T-helper 17 cell (primary cell): ENCODE data around the gene PNLDC1. TPM values are rescaled to one million over a fixed set of nuclear protein-coding genes. Genes with fewer than 3 reads are reported as not detected.
"Not testable (repeated sequence)": the region's sequence is repeated elsewhere in the genome, so short reads cannot be mapped to it uniquely, and the experiment has no call there.

Experiments used
- ATAC-seq: fragments of 150-1000 bp; cut with Tn5 transposase; 2 replicates; pipeline ENCODE4 v1.10.0; 2021; ENCODE audit warnings: mild to moderate bottlenecking, moderate library complexity
- DNase-seq, 3 donors: peaks; one replicate each; pipeline versions ENCODE4 v3.0.0 to v3.0.0-alpha.2; 2020 to 2021
- H3K9me3 ChIP-seq: one replicate; pipeline ENCODE4 v1.7.0; 2013; ENCODE audit warnings: low read length, mild to moderate bottlenecking; ENCODE audit not compliant: control insufficient read depth, poor library complexity, severe bottlenecking
- H3K27ac Mint-ChIP-seq: one replicate; pipeline ENCODE4 v1.8.0; 2022; ENCODE audit warnings: mild to moderate bottlenecking, moderate library complexity, mixed read lengths
- H3K27me3 Mint-ChIP-seq: one replicate; pipeline ENCODE4 v1.8.0; 2022; ENCODE audit warnings: mixed read lengths
- H3K36me3 Mint-ChIP-seq: one replicate; pipeline ENCODE4 v1.8.0; 2022; ENCODE audit warnings: low read depth, mixed read lengths
- H3K4me1 Mint-ChIP-seq: one replicate; pipeline ENCODE4 v1.8.0; 2022; ENCODE audit warnings: mild to moderate bottlenecking, mixed read lengths
- H3K4me3 Mint-ChIP-seq: one replicate; pipeline ENCODE4 v1.8.0; 2022; ENCODE audit warnings: mild to moderate bottlenecking, moderate library complexity, mixed read lengths
- total RNA-seq, 4 donors: library from RNA in 2 of 4; stranded (reverse) in 2 of 4; gene quantifications; one replicate each; pipeline ENCODE4 v1.2.3 and lab custom pipeline; 2022 to 2026

PNLDC1 gene
- total RNA-seq, 2 donors from 2014 or later: 1.2 TPM; not detected in 1

DNA sequence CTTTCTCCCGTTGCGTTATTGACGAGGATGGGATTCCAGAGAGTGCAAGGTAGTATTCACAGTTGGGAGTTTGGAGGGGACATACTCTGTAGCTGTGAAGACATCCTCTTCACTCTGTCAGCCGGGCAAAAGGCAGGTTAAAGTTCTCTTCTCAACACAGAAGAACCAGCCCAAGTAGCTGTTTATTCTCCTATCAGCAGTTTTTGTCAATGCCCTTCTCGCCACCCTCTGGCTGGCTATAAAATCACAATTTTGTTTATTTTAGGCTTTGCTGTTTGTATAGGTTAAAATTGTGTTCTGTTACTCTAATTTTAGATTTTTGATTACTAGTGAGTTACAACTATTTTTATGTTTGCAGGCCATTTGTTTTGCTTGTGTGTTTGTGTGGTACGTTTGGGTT, 52.8 kb downstream of the PNLDC1 start:
- peaks cover 10% of the 10 kb centered on the region for H3K27me3 Mint-ChIP-seq
- DNase-seq: no peak

GRCh38 chr6:159853754-159854153, 53.7 kb downstream of the PNLDC1 start:
- Mint-ChIP-seq H3K27me3 (peaks cover 10% of the 10 kb centered on the region), H3K4me3 (no peak overlapping the region), H3K36me3 (no peaks in the 10 kb centered on the region), H3K4me1 (no peaks in the 10 kb centered on the region), H3K27ac (no peak overlapping the region)
- peaks cover 4% of the 10 kb centered on the region for H3K9me3 ChIP-seq
- no peak for ATAC-seq
- no peak for DNase-seq

More for the DNA sequence above, 52.8 kb downstream of the PNLDC1 start:
- peaks cover 4% of the 10 kb centered on the region for H3K9me3 ChIP-seq
- no peak overlapping the region for H3K27ac Mint-ChIP-seq
- H3K4me1 Mint-ChIP-seq: no peaks in the 10 kb centered on the region
- H3K4me3 Mint-ChIP-seq: no peak overlapping the region
- ATAC-seq: no peak
- H3K36me3 Mint-ChIP-seq: no peaks in the 10 kb centered on the region

- Mint-ChIP-seq H3K27ac (no peak overlapping the region), H3K4me1 (no peaks in the 10 kb centered on the region), H3K36me3 (peaks cover 3% of the 10 kb centered on the region), H3K4me3 (no peak overlapping the region), H3K27me3 (peaks cover 14% of the 10 kb centered on the region)
- DNase-seq: no peak
- peaks cover 4% of the 10 kb centered on the region for H3K9me3 ChIP-seq
- no peak for ATAC-seq
Measured at GRCh38 chr6:159854959-159855358, 54.9 kb downstream of the PNLDC1 start.

- peaks cover 13% of the 10 kb centered on the region for H3K4me1 Mint-ChIP-seq
- ATAC-seq (no peak), DNase-seq (no peak)
- H3K27ac Mint-ChIP-seq: no peak overlapping the region
- peaks cover 4% of the 10 kb centered on the region for H3K9me3 ChIP-seq
- H3K27me3 Mint-ChIP-seq: peaks cover 19% of the 10 kb centered on the region
- no peak overlapping the region for H3K4me3 Mint-ChIP-seq
- peaks cover 3% of the 10 kb centered on the region for H3K36me3 Mint-ChIP-seq
Measured at GRCh38 chr6:159858259-159858658, 58.2 kb downstream of the PNLDC1 start.

DNA sequence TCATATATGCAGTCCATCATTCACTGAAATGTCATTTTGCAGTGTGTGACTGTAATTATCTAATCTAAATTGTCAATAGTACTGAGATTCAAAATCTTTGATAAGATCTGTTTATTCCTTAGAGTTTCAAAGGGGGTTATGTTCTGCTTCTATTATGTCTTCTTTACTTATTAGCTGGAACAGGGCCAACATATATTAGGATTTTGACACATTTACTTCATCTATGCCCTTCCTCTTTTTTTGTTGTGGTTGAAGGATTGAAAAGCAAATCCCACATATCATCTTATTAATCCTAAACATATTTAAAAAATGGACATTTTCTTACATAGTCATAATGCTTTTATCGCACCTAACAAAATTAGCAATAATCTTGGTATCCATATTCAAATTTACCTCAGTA, 60.4 kb downstream of the PNLDC1 start:
- Mint-ChIP-seq H3K4me1 (peaks cover 13% of the 10 kb centered on the region), H3K36me3 (peaks cover 3% of the 10 kb centered on the region), H3K27ac (no peak overlapping the region), H3K4me3 (no peak overlapping the region), H3K27me3 (peaks cover 16% of the 10 kb centered on the region)
- ATAC-seq (no peak), DNase-seq (no peak)
- peaks cover 4% of the 10 kb centered on the region for H3K9me3 ChIP-seq

GRCh38 chr6:159862103-159862502, 62.0 kb downstream of the PNLDC1 start:
- peaks cover 9% of the 10 kb centered on the region for H3K27me3 Mint-ChIP-seq
- H3K4me1 Mint-ChIP-seq: peaks cover 13% of the 10 kb centered on the region
- no peaks in the 10 kb centered on the region for H3K9me3 ChIP-seq
- DNase-seq (no peak), ATAC-seq (peak; percentile 74)
- peaks cover 3% of the 10 kb centered on the region for H3K36me3 Mint-ChIP-seq
- H3K27ac Mint-ChIP-seq: peak overlapping the region; percentile 76
- peak overlapping the region; percentile 79 for H3K4me3 Mint-ChIP-seq

GRCh38 chr6:159863341-159863740, 63.3 kb downstream of the PNLDC1 start:
- peak in 1 of 3 donors; percentile 11 for DNase-seq
- H3K27me3 Mint-ChIP-seq, H3K4me3 Mint-ChIP-seq, ATAC-seq, H3K9me3 ChIP-seq, H3K36me3 Mint-ChIP-seq: not testable (repeated sequence)
- Mint-ChIP-seq H3K27ac (peak overlapping the region; percentile 76), H3K4me1 (peaks cover 13% of the 10 kb centered on the region)

DNA sequence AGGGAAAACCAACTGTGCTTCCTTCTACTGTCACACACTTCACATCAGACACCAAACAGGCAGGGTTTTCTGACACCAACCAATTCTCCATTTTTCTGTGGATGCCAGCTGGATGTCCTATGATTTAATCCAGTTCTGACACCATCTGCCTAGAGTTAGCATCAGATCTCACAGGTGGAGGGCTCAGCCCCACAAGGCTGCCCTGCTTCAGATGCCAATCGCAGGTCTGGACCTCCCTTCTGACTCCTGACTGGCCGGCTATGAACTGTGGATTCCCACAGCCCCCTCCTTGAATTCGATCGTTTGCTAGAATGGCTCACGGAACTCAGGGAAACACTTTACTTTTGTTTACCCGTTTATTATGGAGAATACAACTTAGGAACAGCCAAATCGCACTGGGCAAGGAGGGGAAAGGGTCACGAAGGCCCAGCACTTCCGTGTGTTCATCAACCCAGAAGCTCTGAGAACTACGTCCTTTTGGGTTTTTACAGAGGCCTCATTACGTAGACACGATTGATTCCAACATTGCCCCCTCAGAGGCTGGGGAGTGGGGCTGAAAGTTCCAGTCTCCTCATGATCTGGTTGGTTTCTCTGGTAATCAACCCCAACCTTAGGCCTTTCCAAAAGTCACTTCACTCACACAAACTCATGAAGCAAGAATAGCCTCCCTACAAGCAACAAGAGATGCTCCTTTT, 65.3 kb downstream of the PNLDC1 start:
- Mint-ChIP-seq H3K27ac (no peak overlapping the region), H3K4me3 (no peak overlapping the region), H3K27me3 (peaks cover 5% of the 10 kb centered on the region), H3K36me3 (peaks cover 3% of the 10 kb centered on the region), H3K4me1 (peaks cover 13% of the 10 kb centered on the region)
- no peak for DNase-seq
- ATAC-seq: no peak
- no peaks in the 10 kb centered on the region for H3K9me3 ChIP-seq

- Mint-ChIP-seq H3K4me3 (no peak overlapping the region), H3K27ac (no peak overlapping the region), H3K36me3 (peaks cover 3% of the 10 kb centered on the region), H3K4me1 (peaks cover 13% of the 10 kb centered on the region), H3K27me3 (no peaks in the 10 kb centered on the region)
- DNase-seq (no peak), ATAC-seq (no peak)
- H3K9me3 ChIP-seq: no peaks in the 10 kb centered on the region
Measured at GRCh38 chr6:159866286-159867247, 66.5 kb downstream of the PNLDC1 start.

Other genes starting within 250 kb of the PNLDC1 start
- 100 to 1,000 TPM; 200 to 292 TPM for gene SOD2, start 107.0 kb upstream of the PNLDC1 start, total RNA-seq
- 100 to 1,000 TPM; 159 to 160 TPM for gene WTAP, start 72.8 kb upstream of the PNLDC1 start, total RNA-seq
- 10 to 100 TPM; 26.9 to 34.6 TPM for gene ACAT2, start 38.2 kb upstream of the PNLDC1 start, total RNA-seq
- gene TCP1, start 10.7 kb upstream of the PNLDC1 start, total RNA-seq: 100 to 1,000 TPM; 195 to 196 TPM
- 10 to 100 TPM; 23.2 to 24.9 TPM for gene MRPL18, start 9.8 kb upstream of the PNLDC1 start, total RNA-seq
- gene MAS1, start 90.7 kb downstream of the PNLDC1 start, total RNA-seq: not detected
- gene IGF2R, start 168.8 kb downstream of the PNLDC1 start, total RNA-seq: 10 to 100 TPM; 56.7 to 59.5 TPM